A204.1 (cell line): ENCODE data around the gene HS6ST1.

Source experiments
- FAIRE-seq: peaks from 2 replicates; lab custom pipeline; 2012; peaks lifted over from hg19 to GRCh38; lab: Jason Lieb, UNC

Gene HS6ST1

DNA sequence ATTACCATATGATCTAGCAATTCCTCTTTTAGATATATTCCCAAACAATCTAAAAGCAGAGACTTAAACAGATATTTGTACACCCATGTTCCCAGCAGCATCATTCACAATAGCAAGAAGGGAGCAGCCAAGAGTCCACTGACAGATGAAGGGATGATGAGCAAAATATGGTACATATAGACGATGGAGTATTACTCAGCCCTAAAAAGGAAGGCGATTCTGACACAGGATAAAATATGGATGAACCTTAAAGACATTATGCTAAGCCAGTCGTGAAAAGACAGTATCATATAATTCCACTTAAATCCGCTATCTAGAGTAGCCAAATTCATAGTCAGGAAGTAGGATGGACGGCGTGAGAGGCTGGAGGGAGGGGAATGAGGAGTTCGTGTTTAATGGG is 20.4 kb downstream of the HS6ST1 start:
- no peak for FAIRE-seq

- FAIRE-seq: no peak
These were observed 24.7 kb downstream of the HS6ST1 start for GRCh38 chr2:128293870-128294455.

DNA sequence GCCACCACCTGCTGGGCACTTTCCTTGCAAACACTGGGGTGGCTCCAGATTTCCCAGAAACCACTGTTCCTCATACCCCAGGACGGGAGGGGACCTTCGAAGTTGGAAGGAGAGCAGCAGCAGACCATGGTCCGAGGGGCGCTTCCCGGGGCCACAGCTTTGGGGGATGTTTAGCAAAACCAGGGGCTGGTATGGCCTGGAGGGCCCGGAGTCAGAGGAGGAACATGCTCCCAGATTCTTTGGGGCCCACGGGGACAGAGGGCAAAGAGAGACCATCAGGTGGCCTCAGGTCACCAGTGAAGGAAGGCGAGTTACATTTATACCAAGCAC is 25.3 kb downstream of the HS6ST1 start:
- FAIRE-seq: no peak

DNA sequence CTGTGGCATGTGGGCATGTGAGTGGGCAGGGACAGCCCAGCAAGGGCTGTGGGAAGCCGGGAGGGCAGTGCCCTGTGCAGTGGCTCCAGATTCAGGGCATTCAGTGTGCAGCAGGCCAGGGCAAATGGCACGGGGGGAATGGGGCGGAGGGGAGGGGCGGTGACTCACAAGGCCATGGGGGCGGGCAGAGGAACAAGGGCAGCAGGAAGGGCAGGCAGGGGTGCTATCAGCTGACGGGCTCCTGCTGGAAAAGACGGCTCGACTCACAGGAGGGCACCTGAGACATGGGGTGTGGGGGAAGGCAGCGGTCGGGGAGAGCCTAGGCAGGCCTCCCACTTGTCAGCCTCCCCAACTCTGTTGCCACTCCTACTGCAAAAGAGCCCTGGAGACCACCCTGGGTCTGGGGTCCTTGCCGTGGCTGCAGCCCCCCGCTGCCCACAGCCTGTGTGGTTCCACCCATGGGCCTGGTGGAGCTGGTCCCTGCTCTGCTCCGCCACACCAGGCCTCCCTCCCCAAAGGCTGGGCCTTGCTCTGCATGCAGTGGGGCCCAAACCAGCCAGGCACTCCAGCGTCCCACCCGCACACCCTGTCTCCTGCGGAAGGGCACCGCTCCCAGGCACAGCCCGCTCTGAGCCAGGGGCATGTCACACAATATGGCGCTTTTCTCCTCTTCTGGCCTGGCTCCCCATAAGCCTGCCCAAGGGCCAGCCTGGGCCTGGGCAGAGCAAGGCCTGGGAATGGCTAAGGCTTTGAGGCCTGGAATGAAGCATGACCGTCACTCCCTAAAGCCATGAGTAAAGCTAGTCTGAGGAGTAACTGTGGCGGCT is 25.9 kb downstream of the HS6ST1 start:
- no peak for FAIRE-seq

DNA sequence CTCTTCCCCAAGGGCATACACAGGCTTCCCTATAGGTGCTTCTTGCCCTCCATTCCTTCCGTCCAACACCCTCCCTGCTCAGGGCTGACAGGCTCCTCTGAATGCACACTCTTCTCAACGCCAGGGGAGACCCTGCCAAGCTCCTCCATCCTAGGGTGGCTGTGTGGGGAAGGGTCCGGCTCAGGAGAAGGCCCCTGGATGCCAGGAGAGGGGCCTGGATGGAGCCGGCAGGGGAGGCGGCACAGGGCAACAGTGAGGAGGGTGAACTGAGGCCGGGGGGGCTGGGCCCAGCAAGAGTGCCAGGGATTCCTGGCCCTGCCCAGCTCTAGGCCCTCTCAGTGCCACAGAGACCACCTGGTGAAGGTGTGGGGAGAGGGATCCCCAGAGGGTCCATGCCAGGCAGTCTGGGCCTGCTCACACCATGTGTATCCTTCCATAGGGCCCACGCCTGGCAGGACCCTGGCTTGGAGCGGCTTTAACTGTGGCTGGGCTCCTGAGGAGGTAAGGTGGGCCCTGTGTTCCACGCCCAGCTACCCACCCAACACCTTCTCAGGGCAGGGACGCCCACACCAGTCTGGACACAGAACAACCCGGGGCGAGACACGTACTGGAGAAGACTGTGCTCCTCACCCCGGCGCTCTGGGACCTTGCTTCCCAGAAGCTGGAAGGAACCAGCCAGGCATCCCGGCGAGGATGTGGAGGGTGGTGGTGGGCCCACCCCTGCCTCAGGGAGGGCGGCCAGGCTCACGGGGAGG is 26.6 kb downstream of the HS6ST1 start:
- no peak for FAIRE-seq

GRCh38 chr2:128291161-128291843 is 27.4 kb downstream of the HS6ST1 start:
- no peak for FAIRE-seq

DNA sequence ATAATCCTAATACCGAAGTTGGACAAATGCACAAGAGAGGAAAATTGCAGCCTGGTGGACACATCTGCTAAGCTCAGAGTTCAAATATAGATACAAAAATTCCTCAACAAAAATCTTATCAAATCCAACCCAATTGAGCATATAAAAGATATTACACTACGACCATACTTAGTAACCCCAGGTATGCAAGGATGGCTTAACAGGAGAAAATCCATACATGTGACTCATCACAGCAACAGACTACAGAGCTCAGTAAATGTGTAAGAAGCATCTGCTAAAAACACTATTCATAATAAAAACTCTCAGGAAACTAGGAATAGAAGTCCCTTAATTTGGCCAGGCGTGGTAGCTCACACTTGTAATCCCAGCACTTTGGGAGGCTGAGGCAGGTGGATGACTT is 28.3 kb downstream of the HS6ST1 start:
- FAIRE-seq: no peak

DNA sequence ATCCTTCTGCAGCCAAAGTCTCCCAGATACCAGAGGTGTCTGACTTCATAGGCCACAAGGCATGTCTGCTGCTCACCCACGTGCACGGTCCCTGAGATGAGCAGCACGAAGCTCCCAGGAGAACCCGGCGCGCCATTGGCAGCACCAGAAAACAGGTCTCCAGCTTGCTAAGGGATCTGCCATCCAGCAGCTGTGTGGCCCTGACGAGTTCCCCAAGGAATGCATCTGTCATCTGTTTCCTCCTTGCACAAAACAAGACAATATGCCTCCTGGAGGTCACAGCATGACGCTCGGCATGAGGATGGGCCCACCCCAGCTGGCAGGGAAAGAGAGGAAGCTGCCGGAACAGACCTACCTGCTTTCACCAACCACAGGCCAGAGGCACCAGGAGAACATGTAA is 29.2 kb downstream of the HS6ST1 start:
- no peak for FAIRE-seq

DNA sequence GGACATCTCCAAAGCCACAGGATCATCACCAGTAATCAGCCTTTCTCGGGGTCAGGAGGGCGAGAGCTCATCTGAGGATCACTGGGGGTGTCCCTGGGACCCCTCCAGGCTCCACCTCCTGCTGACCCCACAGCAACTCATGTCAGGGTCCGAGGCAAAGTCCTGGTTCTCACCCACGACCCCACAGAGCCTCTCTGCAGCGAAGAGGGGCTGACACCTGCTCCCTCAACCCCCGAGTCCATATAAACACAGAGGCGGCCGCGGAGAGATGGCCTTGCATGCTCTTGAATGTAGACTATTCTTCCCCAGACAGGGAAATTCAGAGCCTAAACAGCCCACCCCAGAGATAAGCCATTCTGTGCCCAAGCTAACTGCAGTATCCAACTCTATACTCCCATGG is 29.9 kb downstream of the HS6ST1 start:
- FAIRE-seq: no peak

GRCh38 chr2:128287780-128288735 is 30.6 kb downstream of the HS6ST1 start:
- FAIRE-seq: no peak

DNA sequence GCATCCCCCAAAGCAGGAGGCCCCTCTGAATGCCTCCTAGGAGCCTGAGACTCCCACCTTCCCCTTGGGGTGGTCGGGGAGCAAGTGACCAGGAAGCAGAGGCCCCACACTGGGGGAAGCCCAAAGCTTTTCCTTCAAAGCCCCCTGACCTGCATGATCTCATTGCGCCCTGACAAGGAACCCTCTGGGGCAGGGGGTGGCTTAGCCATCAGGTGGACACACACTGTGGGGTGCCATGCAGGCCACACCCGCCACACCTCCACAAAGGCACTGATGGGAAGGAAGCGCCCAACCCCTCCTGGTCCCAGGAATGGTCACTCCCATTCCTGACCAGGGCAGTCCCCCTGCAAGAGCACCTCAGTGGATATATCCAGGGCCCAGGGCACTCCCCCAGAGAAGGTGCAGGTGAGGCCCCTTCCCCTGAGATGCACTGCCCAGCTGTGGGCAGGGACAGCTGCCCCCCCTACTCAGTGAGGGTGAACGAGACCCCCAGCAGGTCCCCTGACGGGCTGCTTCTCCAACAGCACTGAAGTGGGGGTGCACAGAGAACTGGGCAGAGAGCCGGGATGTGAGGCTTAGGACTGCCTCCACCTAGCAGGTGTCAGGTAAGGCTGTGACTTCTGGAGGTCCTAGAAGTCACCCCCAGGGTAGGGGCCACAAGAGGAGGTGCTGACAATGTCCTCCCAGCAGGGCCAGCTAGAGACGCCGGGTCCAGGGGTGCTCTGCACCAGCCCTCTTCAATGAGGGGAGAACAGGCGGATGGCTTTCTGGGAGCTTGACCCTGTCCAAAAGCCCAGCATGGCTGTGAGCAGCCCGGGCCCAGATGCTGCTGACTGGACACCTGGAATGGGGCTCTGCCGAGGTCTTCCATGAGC is 31.5 kb downstream of the HS6ST1 start:
- no peak for FAIRE-seq

- FAIRE-seq: no peak
These were observed 32.5 kb downstream of the HS6ST1 start for GRCh38 chr2:128286011-128286721.

- no peak for FAIRE-seq
These were observed 33.2 kb downstream of the HS6ST1 start for GRCh38 chr2:128285329-128285931.

DNA sequence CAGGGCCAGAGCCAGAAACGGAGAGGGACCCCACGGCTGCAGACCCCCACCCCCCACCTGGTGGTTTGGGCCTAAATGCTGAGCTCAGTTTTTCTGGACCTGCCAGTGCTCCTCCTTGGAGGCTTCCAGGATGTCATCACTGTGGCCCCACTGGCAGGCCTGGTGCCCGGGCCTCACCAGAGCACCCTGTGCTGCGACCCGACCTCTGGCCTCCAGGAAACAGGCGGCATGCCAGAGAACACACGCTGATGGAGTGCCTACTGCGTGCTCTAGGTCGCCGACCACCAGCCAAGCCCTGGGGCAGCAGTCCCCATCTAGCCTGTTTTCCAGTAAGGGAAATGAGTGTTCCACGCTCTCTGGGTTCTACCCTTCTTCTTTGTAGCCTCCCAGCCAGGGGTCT is 33.8 kb downstream of the HS6ST1 start:
- FAIRE-seq: no peak

DNA sequence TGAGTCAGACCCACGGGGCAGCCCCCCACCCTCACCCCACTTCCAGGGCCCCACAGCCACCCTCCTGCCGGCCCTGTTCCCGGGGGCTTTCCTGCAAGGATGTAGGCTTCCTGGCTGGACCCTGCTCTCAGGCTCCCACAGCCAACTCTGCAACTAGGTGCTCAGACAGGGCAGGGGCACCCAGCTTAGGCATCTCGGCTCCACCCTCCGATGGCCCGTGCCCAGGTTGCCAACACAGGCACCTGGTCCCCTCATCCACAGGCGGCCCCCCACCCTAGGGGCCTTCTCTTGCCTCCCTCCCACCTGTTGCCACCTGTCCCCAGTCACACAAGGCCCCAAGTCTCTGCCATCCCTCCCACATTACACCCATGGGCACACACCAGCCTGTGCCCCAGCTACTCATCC is 34.6 kb downstream of the HS6ST1 start:
- no peak for FAIRE-seq

DNA sequence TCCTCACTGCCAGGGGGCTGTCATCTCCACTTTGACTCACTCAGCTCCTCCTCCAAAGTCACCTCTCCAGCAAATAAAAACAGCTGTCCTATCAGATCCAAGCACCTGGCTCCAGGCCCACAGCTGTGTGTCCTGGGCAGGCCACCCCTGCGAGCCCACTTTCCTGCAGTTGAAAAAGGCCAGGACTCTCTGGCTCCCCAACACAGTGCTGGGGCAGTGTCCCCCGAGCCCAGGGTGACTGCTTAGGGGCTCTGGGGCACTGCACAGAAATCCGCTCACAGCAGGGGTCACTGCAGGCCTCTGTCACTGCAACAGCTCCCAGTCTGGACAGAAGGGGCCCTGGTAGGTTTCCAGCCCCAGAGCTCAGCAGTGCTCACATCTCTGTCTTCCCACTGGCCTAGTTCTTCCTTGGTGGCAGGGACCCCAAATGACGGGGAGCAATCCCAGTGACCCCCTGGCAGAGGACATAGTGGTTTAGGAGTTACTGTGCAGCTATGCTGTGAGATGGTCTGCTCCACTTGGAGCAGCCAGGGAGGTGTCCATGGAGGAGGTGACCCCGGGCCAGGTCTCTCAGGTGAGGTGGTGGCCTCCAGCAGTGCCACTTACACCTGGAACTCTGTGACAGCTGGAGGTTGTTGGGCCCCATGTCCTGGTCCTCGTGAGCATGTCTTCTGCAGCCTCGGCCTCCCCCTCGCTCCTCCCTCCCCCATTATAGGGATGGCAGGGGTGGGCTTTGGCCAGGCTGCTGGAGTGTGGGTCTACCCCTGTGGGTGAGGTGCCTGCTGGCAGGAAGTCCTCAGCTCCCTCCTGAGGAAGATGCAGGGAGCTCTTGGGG is 35.5 kb downstream of the HS6ST1 start:
- no peak for FAIRE-seq

DNA sequence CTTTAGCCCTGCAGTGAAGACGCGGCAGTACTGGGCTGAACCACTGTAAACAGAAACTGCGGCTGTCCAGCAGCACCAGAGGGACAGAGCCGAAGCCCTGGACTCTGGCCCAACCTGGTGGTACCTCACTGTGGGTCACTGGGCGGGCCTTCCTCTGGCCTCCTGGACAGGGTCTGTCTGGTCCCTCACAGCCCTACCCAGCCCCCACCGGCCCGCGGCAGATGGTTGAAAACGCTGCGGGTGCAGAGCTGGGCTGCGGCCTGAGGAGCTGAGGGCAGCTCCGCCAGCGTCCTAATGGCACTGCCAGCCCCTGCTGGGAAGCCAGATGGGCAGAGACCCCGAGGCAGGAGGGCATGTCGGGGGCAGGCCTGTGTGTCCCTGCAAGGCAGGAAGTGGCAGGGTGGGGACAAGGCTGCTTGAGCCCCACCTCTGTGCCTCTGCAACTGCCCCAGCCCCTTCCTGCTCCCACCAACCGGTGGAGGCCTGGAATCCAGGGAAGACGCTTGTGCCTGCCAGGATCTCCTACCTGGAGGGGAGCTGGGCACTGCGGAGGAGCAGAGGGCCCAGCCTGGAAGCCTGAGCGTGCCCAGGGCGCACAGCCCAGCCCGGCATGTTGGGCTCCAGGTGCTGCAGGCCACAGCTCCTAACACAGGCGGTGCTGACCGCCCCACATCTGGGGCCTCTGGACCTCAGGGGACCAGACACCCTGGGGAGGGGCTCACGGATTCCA is 36.3 kb downstream of the HS6ST1 start:
- FAIRE-seq: no peak

DNA sequence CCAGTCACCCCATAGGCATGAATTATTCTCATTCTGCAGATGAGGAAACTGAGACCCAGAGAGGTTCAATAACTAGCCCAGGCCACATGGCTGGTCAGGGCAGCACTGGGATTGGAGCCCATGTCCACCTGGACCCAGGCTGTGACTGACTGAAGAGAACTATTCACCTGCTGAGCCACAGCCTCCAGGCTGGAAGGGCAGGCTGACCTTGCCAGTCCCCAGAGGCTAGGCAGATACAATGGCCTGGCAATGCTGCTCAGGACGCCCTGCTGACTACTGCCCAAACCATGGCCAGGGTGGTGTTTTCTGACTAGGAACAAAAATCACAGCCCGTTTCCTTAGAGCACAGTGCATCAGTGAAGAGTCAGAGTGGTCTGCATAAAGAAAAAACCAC is 36.8 kb downstream of the HS6ST1 start:
- no peak for FAIRE-seq
